GM18873 (cell line): ENCODE measurements around the gene NTSR1.

Source experiments
- ATAC-seq: cut with Tn5 transposase; IDR thresholded peaks from one replicate; pipeline ENCODE4 v1.9.1; 2021; ENCODE audit warnings: mild to moderate bottlenecking, moderate library complexity, moderate number of reproducible peaks; ENCODE audit not compliant: unreplicated experiment, low FRiP score

NTSR1 gene

GRCh38 chr20:62706857-62707256, 1.8 kb upstream of the NTSR1 start:
- no peak for ATAC-seq

- ATAC-seq: no peak
Observed at GRCh38 chr20:62707276-62707920, 1.2 kb upstream of the NTSR1 start.

GRCh38 chr20:62707921-62708521, 615 bp upstream of the NTSR1 start:
- ATAC-seq: no peak

- ATAC-seq: no peak
Observed at GRCh38 chr20:62709537-62709905, 885 bp downstream of the NTSR1 start.

- no peak for ATAC-seq
Observed at GRCh38 chr20:62710221-62710885, 1.7 kb downstream of the NTSR1 start.

GRCh38 chr20:62710886-62711702, 2.5 kb downstream of the NTSR1 start:
- no peak for ATAC-seq

- ATAC-seq: no peak
Observed at GRCh38 chr20:62711703-62712101, 3.1 kb downstream of the NTSR1 start.

GRCh38 chr20:62712606-62713005, 4.0 kb downstream of the NTSR1 start:
- ATAC-seq: no peak

- ATAC-seq: no peak
Observed at GRCh38 chr20:62714006-62714405, 5.4 kb downstream of the NTSR1 start.

GRCh38 chr20:62714799-62715198, 6.2 kb downstream of the NTSR1 start:
- ATAC-seq: no peak

- no peak for ATAC-seq
Observed at GRCh38 chr20:62715201-62715600, 6.6 kb downstream of the NTSR1 start.

- no peak for ATAC-seq
Observed at GRCh38 chr20:62716198-62716940, 7.7 kb downstream of the NTSR1 start.

- ATAC-seq: no peak
Observed at GRCh38 chr20:62716941-62717310, 8.3 kb downstream of the NTSR1 start.

- no peak for ATAC-seq
Observed at GRCh38 chr20:62717933-62718332, 9.3 kb downstream of the NTSR1 start.

- no peak for ATAC-seq
Observed at GRCh38 chr20:62718546-62718945, 9.9 kb downstream of the NTSR1 start.

- no peak for ATAC-seq
Observed at GRCh38 chr20:62719250-62719935, 10.8 kb downstream of the NTSR1 start.

GRCh38 chr20:62721511-62722370, 13.1 kb downstream of the NTSR1 start:
- no peak for ATAC-seq

- no peak for ATAC-seq
Observed at GRCh38 chr20:62722627-62723026, 14.0 kb downstream of the NTSR1 start.

GRCh38 chr20:62723351-62723750, 14.7 kb downstream of the NTSR1 start:
- ATAC-seq: no peak
